Activated CD4-positive, alpha-beta T cell treated with anti-CD3 and anti-CD28 coated beads, Interleukin-2, amount 50 U/mL, for 48 hours (primary cell): ENCODE data around the gene PLEKHG7.
"Not testable (repeated sequence)": the region's sequence is repeated elsewhere in the genome, so short reads cannot be mapped to it uniquely, and the experiment has no call there.

Experiments
- DNase-seq, 2 experiments: peaks; one replicate each; pipeline ENCODE4 v3.0.0-alpha.2; 2020

PLEKHG7 gene

GRCh38 chr12:92715625-92716024, 12.8 kb downstream of the PLEKHG7 start:
- DNase-seq = no peak

GRCh38 chr12:92717202-92717601, 14.4 kb downstream of the PLEKHG7 start:
- no peak for DNase-seq

GRCh38 chr12:92718483-92718990, 15.7 kb downstream of the PLEKHG7 start:
- no peak for DNase-seq

- no peak for DNase-seq
These were observed 16.9 kb downstream of the PLEKHG7 start for GRCh38 chr12:92719674-92720073.

- DNase-seq = no peak
These were observed 18.3 kb downstream of the PLEKHG7 start for GRCh38 chr12:92721130-92721529.

GRCh38 chr12:92721656-92722055, 18.9 kb downstream of the PLEKHG7 start:
- no peak for DNase-seq

GRCh38 chr12:92722897-92723296, 20.1 kb downstream of the PLEKHG7 start:
- no peak for DNase-seq

GRCh38 chr12:92726850-92727249, 24.1 kb downstream of the PLEKHG7 start:
- DNase-seq = no peak

- no peak for DNase-seq
These were observed 27.1 kb downstream of the PLEKHG7 start for GRCh38 chr12:92729773-92730305.

GRCh38 chr12:92730758-92731157, 28.0 kb downstream of the PLEKHG7 start:
- DNase-seq = no peak

- no peak for DNase-seq
These were observed 29.4 kb downstream of the PLEKHG7 start for GRCh38 chr12:92732216-92732615.

- DNase-seq = no peak
These were observed 29.9 kb downstream of the PLEKHG7 start for GRCh38 chr12:92732716-92733115.

- no peak for DNase-seq
These were observed 30.4 kb downstream of the PLEKHG7 start for GRCh38 chr12:92733181-92733580.

GRCh38 chr12:92733661-92734060, 30.9 kb downstream of the PLEKHG7 start:
- DNase-seq = no peak

- DNase-seq = no peak
These were observed 32.4 kb downstream of the PLEKHG7 start for GRCh38 chr12:92735131-92735721.

GRCh38 chr12:92736605-92737004, 33.8 kb downstream of the PLEKHG7 start:
- no peak for DNase-seq

GRCh38 chr12:92737855-92738850, 35.4 kb downstream of the PLEKHG7 start:
- no peak for DNase-seq

- DNase-seq = no peak
These were observed 36.3 kb downstream of the PLEKHG7 start for GRCh38 chr12:92739113-92739512.

GRCh38 chr12:92740411-92740810, 37.6 kb downstream of the PLEKHG7 start:
- no peak for DNase-seq

- DNase-seq = no peak
These were observed 40.2 kb downstream of the PLEKHG7 start for GRCh38 chr12:92743026-92743425.

GRCh38 chr12:92745856-92746550, 43.2 kb downstream of the PLEKHG7 start:
- DNase-seq = no peak

- DNase-seq = no peak
These were observed 44.4 kb downstream of the PLEKHG7 start for GRCh38 chr12:92747151-92747550.

GRCh38 chr12:92749691-92750090, 46.9 kb downstream of the PLEKHG7 start:
- not testable (repeated sequence) for DNase-seq
